Endothelial cell of umbilical vein (primary cell): ENCODE measurements around the gene DCAF17. TPM values are rescaled to one million over a fixed set of nuclear protein-coding genes. Genes with fewer than 3 reads are reported as not detected.

Source experiments
- BruUV-seq: library from RNA; stranded (reverse); fragments of 400-500 nt; replicated peaks from 2 replicates; lab custom pipeline; 2021; lab: Mats Ljungman, UMichigan
- CTCF ChIA-PET: fragments of 300-600, 350-600 bp; sonication (Branson Sonifier 250); formaldehyde crosslinking; loops from one replicate; lab custom pipeline; 2021; ENCODE audit warnings: antibody characterized with exemption, inconsistent platforms; lab: Charles Lee
- POLR2A ChIA-PET: fragments of 300-600, 350-600 bp; sonication (Branson Sonifier 250); formaldehyde crosslinking; loops from one replicate; lab custom pipeline; 2021; ENCODE audit warnings: antibody characterized with exemption, inconsistent platforms; lab: Charles Lee
- DNase-seq: peaks from one replicate; pipeline ENCODE4 v3.0.0-alpha.2; 2011; ENCODE audit warnings: low read depth, low spot score
- FAIRE-seq: peaks from 2 replicates; lab custom pipeline; 2011; peaks lifted over from hg19 to GRCh38; lab: Jason Lieb, UNC
- H2AFZ ChIP-seq: 2 replicates; pipeline ENCODE4 v1.6.0; 2012; ENCODE audit warnings: low read depth, low read length, control low read depth, inconsistent platforms
- H3K27ac ChIP-seq: 2 replicates; pipeline ENCODE4 v1.5.1; 2011; ENCODE audit warnings: low read depth, mild to moderate bottlenecking, control low read depth, low read length, moderate library complexity; ENCODE audit not compliant: insufficient read depth
- H3K27me3 ChIP-seq, 2 experiments: 2 replicates each; pipeline versions ENCODE4 v1.6.0 to v1.6.1; 2011; ENCODE audit warnings: low read length in 2 of 2, mixed read lengths in 1 of 2; ENCODE audit not compliant: control insufficient read depth in 2 of 2, insufficient read depth in 2 of 2
- H3K36me3 ChIP-seq, 2 experiments: 2 replicates in 1 of 2; 3 replicates in 1 of 2; pipeline ENCODE4 v1.5.1; 2011; ENCODE audit warnings: low read length in 2 of 2, mild to moderate bottlenecking in 1 of 2, moderate library complexity in 1 of 2; ENCODE audit not compliant: control insufficient read depth in 2 of 2, insufficient read depth in 2 of 2; ENCODE audit errors: extremely low read depth in 1 of 2
- H3K4me1 ChIP-seq: 3 replicates; pipeline ENCODE4 v1.5.1; 2011; ENCODE audit warnings: mild to moderate bottlenecking, low read length; ENCODE audit not compliant: control insufficient read depth, insufficient read depth; ENCODE audit errors: extremely low read depth
- H3K4me2 ChIP-seq: 2 replicates; pipeline ENCODE4 v1.6.1; 2011; ENCODE audit warnings: low read length, control low read depth, mixed read lengths; ENCODE audit not compliant: insufficient read depth
- H3K4me3 ChIP-seq, 3 experiments: fragments of 200-600 bp in 1 of 3; sonication (generic), shearing (Covaris generic) in 1 of 3; replicated peaks in 1 of 3; 2 replicates each; pipeline ENCODE4 v1.5.1; 2011 to 2016; ENCODE audit warnings: control low read depth in 3 of 3, low read length in 3 of 3, mild to moderate bottlenecking in 2 of 3, inconsistent platforms in 1 of 3, low read depth in 1 of 3, moderate library complexity in 1 of 3; ENCODE audit not compliant: insufficient read depth in 1 of 3
- H3K79me2 ChIP-seq: 2 replicates; pipeline ENCODE4 v1.6.0; 2012; ENCODE audit warnings: low read length, inconsistent platforms; ENCODE audit not compliant: control insufficient read depth, insufficient read depth
- H3K9ac ChIP-seq: replicated peaks from 2 replicates; pipeline ENCODE3; 2011; ENCODE audit warnings: low read length, control low read depth; ENCODE audit not compliant: insufficient read depth; ENCODE audit errors: extremely low read depth
- H3K9me1 ChIP-seq: replicated peaks from 3 replicates; pipeline ENCODE4 v1.6.0; 2011; ENCODE audit warnings: mild to moderate bottlenecking, low read length; ENCODE audit not compliant: control insufficient read depth, insufficient read depth; ENCODE audit errors: extremely low read depth
- H3K9me3 ChIP-seq: replicated peaks from 2 replicates; pipeline ENCODE4 v1.5.1; 2012; ENCODE audit warnings: low read length, inconsistent platforms; ENCODE audit not compliant: control insufficient read depth, insufficient read depth
- H4K20me1 ChIP-seq: replicated peaks from 2 replicates; pipeline ENCODE3; 2011; ENCODE audit warnings: mild to moderate bottlenecking, low read length; ENCODE audit not compliant: control insufficient read depth, insufficient read depth; ENCODE audit errors: extremely low read depth
- CTCF ChIP-seq, 2 donors: IDR thresholded peaks; 1 replicate in 1 of 2; 2 replicates in 1 of 2; pipeline ENCODE4 v1.5.1; 2011; ENCODE audit warnings: low read length in 2 of 2, mild to moderate bottlenecking in 2 of 2, moderate library complexity in 2 of 2, control low read depth in 1 of 2, inconsistent platforms in 1 of 2, low read depth in 1 of 2; ENCODE audit not compliant: insufficient read depth in 1 of 2; ENCODE audit errors: extremely low read depth in 1 of 2
- EZH2 ChIP-seq: IDR thresholded peaks from 2 replicates; pipeline ENCODE4 v1.6.1; 2012; ENCODE audit warnings: borderline replicate concordance, low read depth, mild to moderate bottlenecking, moderate library complexity, low read length, inconsistent platforms; ENCODE audit not compliant: severe bottlenecking
- FOS ChIP-seq: IDR thresholded peaks from 2 replicates; pipeline ENCODE4 v1.6.1; 2011; ENCODE audit warnings: mild to moderate bottlenecking, low read length, moderate library complexity, borderline replicate concordance; ENCODE audit not compliant: insufficient read depth
- GATA2 ChIP-seq: IDR thresholded peaks from 2 replicates; pipeline ENCODE4 v1.7.0; 2011; ENCODE audit warnings: low read depth, mild to moderate bottlenecking, moderate library complexity, mixed read lengths, low read length; ENCODE audit not compliant: insufficient read length, insufficient read depth
- JUN ChIP-seq: IDR thresholded peaks from 2 replicates; pipeline ENCODE4 v1.6.1; 2011; ENCODE audit warnings: borderline replicate concordance, low read depth; ENCODE audit not compliant: insufficient read length, insufficient read depth
- MAX ChIP-seq: IDR thresholded peaks from 2 replicates; pipeline ENCODE4 v1.6.1; 2011; ENCODE audit not compliant: insufficient read depth, insufficient read length
- MYC ChIP-seq: IDR thresholded peaks from one replicate; pipeline ENCODE4 v1.6.1; 2011; ENCODE audit warnings: mild to moderate bottlenecking, low read depth, low read length
- POLR2A ChIP-seq: IDR thresholded peaks from 2 replicates; pipeline ENCODE4 v1.6.1; 2012; ENCODE audit warnings: low read depth, mild to moderate bottlenecking, control low read depth, low read length
- POLR2AphosphoS5 ChIP-seq: IDR thresholded peaks from 2 replicates; pipeline ENCODE4 v1.6.1; 2012; ENCODE audit warnings: low read depth, mild to moderate bottlenecking, control low read depth, low read length, moderate library complexity; ENCODE audit not compliant: insufficient read depth
- dilution Hi-C: fragments of 300-500 bp; cut with MboI; formaldehyde crosslinking; loops from one replicate; pipeline ENCODE4 v1.15.0; 2019; ENCODE audit warnings: low sequenced_read_pairs; ENCODE audit not compliant: extremely low pct_ligation_motif_present
- intact Hi-C: fragments of 100-400 bp; cut with micrococcal nuclease; formaldehyde crosslinking; loops from one replicate; pipeline ENCODE4 v1.10.0; 2022
- polyA plus RNA-seq, 4 experiments: library from polyadenylated mRNA; depleted of rRNA in 3 of 4; stranded (reverse) in 3 of 4; unstranded in 1 of 4; fragments of >200 nt; gene quantifications; 2 replicates each; pipeline versions ENCODE4 v1.2.1 to v1.2.3, GENCODE V29; 2011 to 2012; ENCODE audit warnings: missing spikeins in 1 of 4
- total RNA-seq: library from RNA; stranded (reverse); gene quantifications from 2 replicates; pipeline ENCODE4 v1.2.3, GENCODE V29; 2021

Gene DCAF17
- total and polyA plus RNA-seq, 2 donors (not counting 3 experiments of a cell fraction or from before 2014, with no cell fraction given) = 4.6 to 14.9 TPM

GRCh38 chr2:171441470-171441869 lies 7.4 kb downstream of the DCAF17 start:
- no TSS peak for BruUV-seq
- CTCF ChIA-PET = no interaction called here

More at GRCh38 chr2:171441470-171441869, 7.4 kb downstream of the DCAF17 start:
- Histone ChIP-seq H2AFZ (no peak overlapping the region), H3K9me1 (no peaks in the 10 kb centered on the region), H3K4me2 (no peak overlapping the region), H3K9me3 (no peaks in the 10 kb centered on the region), H3K4me1 (no peaks in the 10 kb centered on the region), H3K27me3 (no peaks in the 10 kb centered on the region), H4K20me1 (no peaks in the 10 kb centered on the region), H3K79me2 (peaks cover 3% of the 10 kb centered on the region), H3K27ac (no peak overlapping the region), H3K9ac (no peak overlapping the region), H3K36me3 (peaks cover 9 to 13% of the 10 kb centered on the region in 2 experiments), H3K4me3 (no peak overlapping the region)
- intact Hi-C loops (no loop called here), dilution Hi-C loops (no loop called here)
- TF ChIP-seq GATA2 = no peak
- no peak for TF ChIP-seq POLR2AphosphoS5
- no peak for TF ChIP-seq JUN
- TF ChIP-seq MYC = no peak
- TF ChIP-seq FOS = no peak
- no peak for TF ChIP-seq POLR2A
- no peak for TF ChIP-seq MAX
- no peak for TF ChIP-seq EZH2
- no peak for TF ChIP-seq CTCF (IDR thresholded peaks at IDR 0.05; ENCODE audit: extremely low read depth in 1 of 2, insufficient read depth in 1 of 2, low read depth in 1 of 2, low read length in 2 of 2)
- POLR2A ChIA-PET = no interaction called here
- DNase-seq = no peak
- FAIRE-seq = no peak
